ENCODE results near the gene EFCAB6.

GRCh38 chr22:43747877-43748276, 64.2 kb downstream of the EFCAB6 start:
- TF ChIP-seq KLF9 (CRISPR knock-in tag; IDR thresholded peaks at IDR 0.05; ENCODE audit: low read depth), result no peak
- no peak for TF ChIP-seq CC2D1A (CRISPR knock-in tag; IDR thresholded peaks at IDR 0.05)
- TF ChIP-seq FOSL2 (CRISPR knock-in tag; IDR thresholded peaks at IDR 0.05), result no peak
- TF ChIP-seq ZNF44 (CRISPR knock-in tag; IDR thresholded peaks at IDR 0.05), result no peak

Measured in HepG2 (cell line).